ENCODE measurements around the gene TMEM222.

GRCh38 chr1:27302612-27303011 is 19.4 kb upstream of the TMEM222 start:
- TF ChIP-seq CTCF (conservative IDR thresholded peaks at IDR 0.05; ENCODE audit: low read depth, low read length) (no peak), EZH2 (IDR thresholded peaks at IDR 0.05; ENCODE audit: borderline replicate concordance, low read depth, low read length, poor library complexity, severe bottlenecking) (no peak)

Data from A673 (cell line).